VCaP (cell line): ENCODE results near the gene CKS1B.

Experiments used
- H3K27ac ChIP-seq: fragments of 450-650 bp; 2 replicates; pipeline ENCODE4 v1.5.1; 2017
- TF ChIP-seq, protein P1 (sequence below): fragments of 450-650 bp; conservative IDR thresholded peaks from 2 replicates; pipeline ENCODE4 v1.5.1; 2017; ENCODE audit warnings: mild to moderate bottlenecking, moderate library complexity

CKS1B gene

GRCh38 chr1:154969246-154969645 is 5.2 kb upstream of the CKS1B start:
- TF ChIP-seq, protein P1, sequence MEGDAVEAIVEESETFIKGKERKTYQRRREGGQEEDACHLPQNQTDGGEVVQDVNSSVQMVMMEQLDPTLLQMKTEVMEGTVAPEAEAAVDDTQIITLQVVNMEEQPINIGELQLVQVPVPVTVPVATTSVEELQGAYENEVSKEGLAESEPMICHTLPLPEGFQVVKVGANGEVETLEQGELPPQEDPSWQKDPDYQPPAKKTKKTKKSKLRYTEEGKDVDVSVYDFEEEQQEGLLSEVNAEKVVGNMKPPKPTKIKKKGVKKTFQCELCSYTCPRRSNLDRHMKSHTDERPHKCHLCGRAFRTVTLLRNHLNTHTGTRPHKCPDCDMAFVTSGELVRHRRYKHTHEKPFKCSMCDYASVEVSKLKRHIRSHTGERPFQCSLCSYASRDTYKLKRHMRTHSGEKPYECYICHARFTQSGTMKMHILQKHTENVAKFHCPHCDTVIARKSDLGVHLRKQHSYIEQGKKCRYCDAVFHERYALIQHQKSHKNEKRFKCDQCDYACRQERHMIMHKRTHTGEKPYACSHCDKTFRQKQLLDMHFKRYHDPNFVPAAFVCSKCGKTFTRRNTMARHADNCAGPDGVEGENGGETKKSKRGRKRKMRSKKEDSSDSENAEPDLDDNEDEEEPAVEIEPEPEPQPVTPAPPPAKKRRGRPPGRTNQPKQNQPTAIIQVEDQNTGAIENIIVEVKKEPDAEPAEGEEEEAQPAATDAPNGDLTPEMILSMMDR = no peak
- no peak overlapping the region; the same call in 1 of the 2 replicates for H3K27ac ChIP-seq

DNA sequence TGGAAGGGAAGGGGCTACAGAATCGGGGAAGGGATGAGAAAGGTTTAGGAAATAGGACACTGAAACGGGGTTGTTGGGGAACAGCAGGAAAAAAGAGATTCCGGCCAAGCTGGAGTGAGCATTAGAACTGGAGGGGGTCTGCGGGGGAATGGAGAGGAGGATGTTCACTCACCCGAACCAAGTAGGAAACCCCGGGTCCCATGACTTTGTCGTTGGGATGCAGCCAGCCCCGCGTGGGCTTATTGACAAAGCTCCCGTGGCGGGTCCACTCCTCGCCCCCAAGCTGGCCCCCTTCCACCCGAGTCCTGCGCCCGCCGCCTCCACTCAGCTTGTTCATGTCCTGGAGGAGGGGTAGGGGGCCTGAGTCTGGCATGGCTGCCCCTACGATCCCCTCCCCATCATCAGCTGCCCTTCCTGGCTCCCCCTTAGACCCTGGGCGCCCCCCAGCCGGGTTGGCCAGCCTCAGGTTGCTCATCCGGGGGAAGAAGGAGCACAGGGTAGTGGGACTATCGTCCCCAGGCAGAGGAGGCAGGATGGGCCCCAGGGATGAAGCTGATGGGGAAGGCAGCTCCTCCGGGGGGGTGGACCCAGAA is 4.5 kb upstream of the CKS1B start:
- peak overlapping the region; percentile 94; the same call in 1 of the 2 replicates for H3K27ac ChIP-seq
- TF ChIP-seq, protein P1 = no peak

DNA sequence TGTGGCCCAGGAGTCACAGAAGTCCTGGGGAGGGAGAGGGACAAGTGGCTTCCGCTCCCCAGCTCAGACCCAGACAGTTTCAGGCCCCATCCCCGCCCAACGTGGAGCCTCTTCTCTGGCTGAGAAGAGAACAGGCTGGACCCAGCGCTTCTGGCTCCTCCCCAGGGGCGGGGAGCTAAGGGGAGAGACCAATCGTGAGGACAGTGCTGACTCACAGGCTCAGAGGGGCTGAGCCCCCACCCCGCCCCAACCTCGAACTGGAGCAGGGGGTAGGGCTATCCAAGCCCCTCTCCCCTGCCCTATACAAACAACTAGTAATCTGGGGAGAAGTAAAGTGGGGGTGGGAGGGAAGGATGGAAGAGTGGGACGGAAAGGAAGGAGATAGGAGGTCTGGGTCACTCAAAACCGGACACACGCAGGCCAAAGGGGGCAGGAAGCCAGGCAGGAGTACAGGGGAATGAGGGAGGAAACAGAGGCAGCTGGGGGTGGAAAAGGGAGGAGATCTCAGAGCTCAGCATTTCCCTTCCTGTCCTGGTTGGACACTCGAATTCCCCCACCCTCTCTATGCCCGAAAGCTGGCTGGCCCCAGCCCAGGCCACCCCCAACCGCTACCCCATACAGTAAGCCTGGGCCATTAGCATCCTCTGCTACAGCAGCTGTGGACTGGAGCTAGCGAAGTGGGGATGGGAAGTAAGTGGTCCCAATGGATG is 3.7 kb upstream of the CKS1B start, which contains the start of gene SHC1:
SHC1 (minus strand) TSS at position 117 of the 710 bp plus-strand sequence. CDS start 221 bp downstream, outside the sequence.
- TF ChIP-seq, protein P1 = no peak
- peak within 1 kb of the TSS; percentile 94; the same call in 1 of the 2 replicates for H3K27ac ChIP-seq

- TF ChIP-seq, protein P1 = no peak
- peak overlapping the region; percentile 94; the same call in 1 of the 2 replicates for H3K27ac ChIP-seq
These were observed 3.0 kb upstream of the CKS1B start for GRCh38 chr1:154971341-154971998.

DNA sequence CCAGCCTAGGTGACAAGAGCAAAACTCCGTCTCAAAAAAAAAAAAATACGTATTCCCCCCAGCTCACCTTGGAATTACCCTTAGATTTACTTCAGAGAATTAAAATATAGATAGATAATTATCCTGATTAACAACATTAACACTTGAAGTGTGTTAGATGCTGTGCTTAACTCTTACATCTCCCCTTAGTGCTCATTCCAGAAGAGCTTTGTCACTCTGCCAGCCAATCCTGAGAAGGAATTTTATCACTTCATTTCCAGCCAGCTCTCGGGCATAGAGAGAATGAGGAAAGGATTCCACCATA is 2.3 kb upstream of the CKS1B start:
- TF ChIP-seq, protein P1 = no peak
- H3K27ac ChIP-seq = peak overlapping the region; percentile 94

GRCh38 chr1:154972517-154973343 is 1.8 kb upstream of the CKS1B start:
- peak overlapping the region; percentile 94 for H3K27ac ChIP-seq
- TF ChIP-seq, protein P1 = no peak
